IPS DF 4.7 (cell line): ENCODE measurements around the gene VPS8.

Experiments
- DNase-seq: peaks from one replicate; pipeline ENCODE4 v3.0.0-alpha.2; 2013; ENCODE audit warnings: low spot score; ENCODE audit errors: extremely low read depth

Gene VPS8

DNA sequence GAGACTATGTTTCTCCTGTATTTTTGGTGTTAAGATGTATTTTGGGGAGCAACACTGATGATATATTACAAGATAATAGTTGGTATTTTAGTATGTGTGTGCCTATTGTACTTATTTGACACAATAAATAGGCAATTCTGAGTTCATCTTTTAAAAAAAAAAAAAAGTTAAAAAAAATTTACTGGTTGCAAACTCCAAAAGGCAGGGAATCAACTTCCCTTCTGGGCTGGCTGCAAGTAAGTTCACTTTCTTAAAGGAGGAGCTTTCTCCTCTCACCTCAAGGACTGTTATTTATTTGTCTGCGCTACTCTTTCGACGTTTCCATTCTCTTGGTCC, 335 bp upstream of the VPS8 start:
- DNase-seq: no peak

DNA sequence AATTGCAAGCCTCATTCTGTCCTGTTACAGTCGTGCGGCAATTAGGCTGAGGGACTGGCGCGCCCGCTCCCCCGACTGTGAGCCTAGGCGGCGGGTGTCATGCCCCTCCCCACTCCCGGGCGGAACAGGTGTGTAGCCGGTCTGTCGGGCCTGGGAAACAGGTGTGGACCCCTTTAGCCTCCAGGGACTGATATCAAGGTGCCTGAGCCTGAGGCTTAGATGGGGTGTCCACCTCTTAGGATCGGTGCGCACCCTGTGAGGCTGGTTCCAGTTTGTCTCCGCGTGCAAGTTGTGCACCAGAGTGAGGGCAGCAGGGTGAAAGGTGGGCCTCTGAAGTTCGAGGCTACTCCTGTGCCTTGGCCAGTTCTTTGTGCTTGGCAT, 686 bp downstream of the VPS8 start:
- no peak for DNase-seq

DNA sequence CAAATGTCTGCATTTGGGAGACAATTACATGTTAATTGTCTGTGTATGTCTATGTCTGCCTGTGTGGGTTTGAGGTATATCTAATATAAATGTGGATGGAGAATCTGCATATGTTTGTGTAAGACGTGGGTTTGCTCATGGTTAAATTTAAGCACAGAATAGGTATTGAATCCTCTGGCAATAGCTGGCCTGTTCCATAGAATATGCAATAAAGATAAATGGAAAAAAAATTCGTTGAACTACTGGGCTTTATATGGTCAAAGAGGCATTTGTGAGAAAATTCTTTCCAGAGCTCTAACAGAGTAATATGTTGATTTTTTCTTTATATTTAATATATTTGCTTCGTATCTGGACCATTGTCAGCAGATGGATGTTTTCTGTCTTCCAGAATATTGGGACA, 1.4 kb downstream of the VPS8 start:
- DNase-seq: no peak

DNA sequence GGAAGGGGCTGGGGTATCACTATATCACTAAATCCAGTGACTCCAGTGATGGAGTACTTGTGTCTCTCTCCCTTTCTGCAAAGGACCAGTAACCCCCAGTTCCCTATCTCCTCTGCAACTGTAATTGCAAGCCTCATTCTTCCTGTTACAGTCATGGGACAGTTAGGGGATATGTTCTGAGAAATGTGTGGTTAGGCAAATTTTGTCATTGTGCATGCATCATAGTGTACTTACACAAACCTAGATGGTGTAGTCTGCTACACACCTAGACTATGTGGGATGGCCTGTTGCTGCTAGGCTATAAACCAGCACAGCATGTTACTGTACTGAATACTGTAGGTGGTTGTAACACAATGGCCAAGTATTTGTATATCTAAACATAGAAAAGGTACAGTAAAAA, 2.2 kb downstream of the VPS8 start:
- DNase-seq: no peak

DNA sequence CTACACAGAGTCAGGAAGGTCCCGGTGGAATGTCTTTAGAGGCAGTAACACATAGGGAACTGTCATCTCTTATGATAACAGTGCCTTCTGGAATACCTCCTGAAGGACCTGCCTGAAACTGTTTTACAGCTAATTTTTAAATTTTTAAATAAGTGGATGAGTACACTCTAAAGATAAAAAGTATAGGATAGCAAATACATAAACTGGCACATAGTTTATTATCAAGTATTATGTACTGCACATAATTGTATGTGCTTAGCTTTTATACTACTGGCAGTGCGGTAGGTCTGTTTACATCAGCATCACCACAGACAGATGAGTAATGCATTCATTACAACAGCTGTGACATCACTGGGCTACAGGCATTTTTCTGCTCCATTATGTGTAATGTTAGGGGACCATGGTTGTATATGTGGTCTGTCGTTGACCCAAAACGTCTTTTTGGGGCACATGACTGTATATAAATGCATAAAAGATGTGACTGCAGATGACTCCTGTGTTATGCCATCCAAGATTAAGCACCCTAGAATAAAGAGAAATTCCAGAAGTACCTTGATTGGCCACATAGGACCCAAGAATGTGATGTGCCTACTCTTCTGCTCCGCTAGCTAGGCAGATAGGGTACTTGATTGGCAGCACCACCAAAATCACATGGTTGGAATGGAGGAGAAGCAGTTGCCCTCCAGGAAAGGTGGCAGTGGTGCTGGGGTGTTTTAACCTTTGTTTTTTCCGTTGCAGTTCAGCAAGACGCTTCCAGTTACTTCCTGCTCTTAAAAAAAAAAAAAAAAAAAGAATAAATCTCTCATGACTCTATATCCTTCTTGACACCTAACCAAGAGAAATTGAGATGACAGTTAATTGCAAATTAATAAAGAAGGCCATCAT, 3.3 kb downstream of the VPS8 start:
- DNase-seq: no peak

DNA sequence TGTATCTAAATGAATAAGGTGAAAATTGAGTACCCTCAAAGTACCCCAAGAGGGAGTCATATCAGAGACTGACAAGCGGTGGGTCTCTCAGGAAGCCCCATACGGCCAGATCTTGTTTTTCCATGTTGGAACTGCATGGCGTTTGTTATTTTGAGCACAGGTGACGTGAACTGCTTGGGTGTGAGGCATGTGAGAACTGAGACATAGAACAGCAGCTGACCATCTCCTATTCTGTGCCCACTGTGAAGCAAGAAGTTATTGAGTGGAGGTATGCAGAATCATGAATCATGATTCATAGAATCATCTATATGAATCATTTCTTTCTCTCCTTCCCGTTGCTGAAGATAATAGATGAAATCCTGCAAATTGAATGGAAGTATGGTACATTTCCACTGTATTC, 4.6 kb downstream of the VPS8 start:
- DNase-seq: no peak

DNA sequence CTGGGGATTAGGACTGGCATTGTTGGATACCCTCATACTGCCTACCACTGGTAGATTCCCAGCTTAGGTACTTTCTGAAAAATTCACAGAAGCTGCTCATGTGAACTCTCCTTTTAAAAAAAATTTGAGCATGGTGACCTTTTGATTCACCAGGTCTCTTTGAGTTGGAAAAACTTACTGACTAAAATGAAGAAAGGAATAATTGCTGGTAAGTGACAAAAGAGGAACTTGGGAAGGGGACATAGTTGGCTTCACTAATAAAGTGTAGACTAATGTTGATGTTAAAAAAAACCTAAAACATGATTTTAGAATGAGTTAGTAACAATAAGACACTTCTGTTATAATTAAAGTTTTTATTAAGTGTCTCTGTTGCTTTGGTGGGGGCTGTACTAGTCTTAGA, 8.6 kb downstream of the VPS8 start:
- DNase-seq: no peak

DNA sequence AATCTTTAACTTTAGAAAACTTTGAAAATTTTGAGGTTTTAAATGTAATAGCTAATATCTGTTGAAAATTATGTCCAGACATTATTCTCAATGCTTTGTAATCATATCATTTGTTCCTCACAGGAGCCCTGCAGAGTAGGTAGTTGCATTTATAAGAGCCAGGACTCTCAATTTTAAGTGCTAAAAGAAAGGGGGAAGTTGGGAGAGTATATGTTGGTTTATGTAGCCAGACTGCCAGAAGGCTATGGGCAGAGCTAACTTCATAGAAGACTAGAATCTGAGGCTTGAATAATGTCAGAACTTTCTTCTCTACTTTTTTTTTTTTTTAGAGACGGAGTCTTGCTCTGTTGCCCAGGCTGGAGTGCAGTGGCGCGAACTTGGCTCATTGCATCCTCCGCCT, 9.1 kb downstream of the VPS8 start:
- no peak for DNase-seq

DNA sequence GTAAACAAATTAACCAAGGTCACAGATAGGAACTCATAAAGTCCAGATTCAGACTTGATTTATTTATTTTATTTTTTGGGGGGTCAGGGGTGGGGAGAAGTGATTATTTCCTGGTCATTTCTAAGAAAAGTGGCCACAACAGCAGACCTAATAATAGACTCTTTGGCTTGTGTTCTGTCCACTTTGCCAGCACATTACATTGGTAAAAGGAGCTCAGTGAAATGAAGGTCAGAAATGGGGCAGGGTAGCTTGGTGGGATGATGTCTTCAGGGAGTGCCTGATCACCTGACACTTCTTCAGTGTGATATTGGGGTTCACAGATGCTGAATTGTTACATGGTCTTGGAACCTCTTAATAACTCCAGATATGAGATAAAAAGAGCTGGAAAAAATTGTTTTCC, 10.1 kb downstream of the VPS8 start:
- no peak for DNase-seq

DNA sequence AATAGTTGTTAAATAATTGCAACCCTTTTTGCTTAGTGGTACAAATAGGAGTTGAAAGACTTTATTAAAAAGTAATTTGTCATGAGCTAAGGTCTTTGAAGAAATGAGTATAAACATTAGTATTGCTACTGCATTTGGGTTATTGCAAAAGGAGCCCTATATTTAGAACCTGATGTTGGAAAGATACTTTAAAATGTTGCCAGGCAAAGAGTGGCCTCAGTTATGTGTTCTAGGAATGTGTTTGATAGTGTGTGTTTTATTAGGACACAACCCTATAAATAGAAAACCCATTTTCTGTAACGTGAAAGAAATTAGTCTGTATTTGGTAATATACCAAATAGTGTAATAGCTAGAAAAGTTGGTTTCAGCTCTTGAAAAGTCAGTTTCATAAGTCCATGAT, 10.7 kb downstream of the VPS8 start:
- no peak for DNase-seq

DNA sequence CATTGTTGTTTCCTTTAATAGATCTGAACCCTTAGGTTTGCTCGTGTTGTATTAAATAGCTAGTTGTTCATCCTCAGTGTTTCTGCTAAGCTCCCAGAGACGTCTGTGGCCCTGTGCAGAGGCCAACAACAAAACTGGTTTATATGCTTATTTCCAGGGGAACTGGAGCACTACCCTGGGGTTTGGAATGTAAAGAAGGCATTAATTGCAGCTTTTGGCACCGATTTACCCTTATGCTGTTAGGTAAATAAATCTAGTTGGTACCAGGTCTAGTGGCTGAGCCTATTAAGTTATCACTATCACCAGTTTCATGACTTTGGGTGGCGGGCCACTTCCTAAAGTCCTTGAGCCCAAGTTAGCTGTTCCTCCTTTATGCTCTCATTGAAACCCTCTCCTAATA, 12.0 kb downstream of the VPS8 start:
- DNase-seq: no peak

DNA sequence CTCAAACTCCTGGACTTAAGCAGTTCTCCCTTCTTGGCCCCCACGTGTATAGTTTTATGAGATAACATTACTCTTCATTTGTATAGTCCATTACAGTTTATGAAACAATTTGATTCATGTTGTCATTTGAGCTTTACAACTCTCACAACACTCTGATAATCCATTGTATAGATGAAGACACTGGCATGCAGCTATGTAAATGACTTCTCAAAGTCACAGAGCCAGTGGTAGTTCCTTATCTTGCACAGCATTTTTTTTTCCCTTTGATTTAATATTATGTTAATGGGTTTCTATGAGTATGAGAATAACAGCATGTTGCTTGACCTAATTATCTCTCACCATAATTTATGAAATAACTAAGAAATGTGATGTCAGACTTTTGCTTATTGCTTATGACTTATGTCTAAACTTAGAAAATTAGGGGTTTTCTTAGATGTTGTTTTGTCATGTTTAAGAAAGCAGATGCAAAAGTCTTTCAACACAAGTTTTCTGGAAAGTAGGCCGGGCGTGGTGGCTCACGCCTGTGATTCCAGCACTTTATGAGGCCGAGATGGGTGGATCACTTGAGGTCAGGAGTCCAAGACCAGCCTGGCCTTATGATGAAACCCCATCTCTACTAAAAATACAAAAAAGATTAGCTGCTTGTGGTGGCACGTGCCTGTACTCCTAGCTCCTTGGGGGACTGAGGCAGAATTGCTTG, 13.3 kb downstream of the VPS8 start:
- DNase-seq: no peak

DNA sequence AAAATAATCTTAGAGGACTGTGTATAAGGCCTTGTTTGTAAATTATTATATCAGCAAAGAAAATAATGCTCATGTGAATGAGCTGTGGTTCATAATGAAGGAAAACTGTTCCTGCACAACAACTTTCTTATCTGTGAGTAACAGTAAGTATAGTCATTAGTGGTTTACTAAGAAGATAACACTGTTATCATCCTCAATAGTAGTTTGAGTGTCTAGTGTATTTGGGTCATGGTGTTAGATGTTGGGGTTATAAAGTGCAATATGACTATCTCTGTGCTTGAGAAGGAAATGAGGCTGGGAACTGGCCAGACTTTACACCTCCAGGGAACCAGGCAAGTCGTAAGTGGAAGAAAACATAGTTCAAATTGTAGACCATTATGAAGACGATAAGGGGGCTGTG, 15.6 kb downstream of the VPS8 start:
- no peak for DNase-seq

DNA sequence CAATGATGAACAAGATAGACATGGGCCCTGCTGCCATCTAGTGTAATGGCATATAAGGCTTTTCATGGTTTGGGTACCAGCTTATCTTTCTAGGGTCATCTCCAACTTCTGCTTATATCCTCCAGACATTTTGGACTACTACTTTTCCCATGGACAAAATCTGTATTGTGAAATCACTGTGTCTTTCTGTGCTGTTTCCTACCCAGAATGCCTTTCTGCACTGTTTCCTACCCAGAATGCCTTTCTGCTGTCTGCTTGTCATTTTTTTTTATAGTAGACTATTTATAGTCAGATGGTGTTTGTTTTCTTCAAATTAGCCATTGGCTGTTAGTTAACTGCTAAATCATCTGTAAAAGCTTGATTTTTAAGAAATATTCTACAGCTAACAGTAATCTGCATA, 20.1 kb downstream of the VPS8 start:
- no peak for DNase-seq

DNA sequence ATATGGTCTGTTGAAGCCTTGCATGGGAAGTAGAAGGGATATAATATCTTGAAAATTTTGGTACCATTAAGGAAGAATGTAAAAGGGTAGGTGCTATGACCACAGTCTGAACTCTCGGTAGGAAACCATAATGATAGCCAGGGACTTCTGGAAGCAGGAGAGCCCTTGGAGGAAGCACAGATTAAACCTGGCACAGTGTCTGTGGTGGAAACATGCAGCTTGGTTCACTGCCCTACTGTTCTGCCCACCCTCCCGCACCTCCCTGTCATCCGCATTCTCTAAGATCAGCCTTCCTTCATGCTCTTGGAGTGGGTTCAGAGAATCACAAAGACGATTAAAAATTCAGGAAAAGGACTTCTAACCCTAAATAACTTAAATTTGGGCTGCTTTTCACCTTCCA, 20.9 kb downstream of the VPS8 start:
- DNase-seq: no peak

DNA sequence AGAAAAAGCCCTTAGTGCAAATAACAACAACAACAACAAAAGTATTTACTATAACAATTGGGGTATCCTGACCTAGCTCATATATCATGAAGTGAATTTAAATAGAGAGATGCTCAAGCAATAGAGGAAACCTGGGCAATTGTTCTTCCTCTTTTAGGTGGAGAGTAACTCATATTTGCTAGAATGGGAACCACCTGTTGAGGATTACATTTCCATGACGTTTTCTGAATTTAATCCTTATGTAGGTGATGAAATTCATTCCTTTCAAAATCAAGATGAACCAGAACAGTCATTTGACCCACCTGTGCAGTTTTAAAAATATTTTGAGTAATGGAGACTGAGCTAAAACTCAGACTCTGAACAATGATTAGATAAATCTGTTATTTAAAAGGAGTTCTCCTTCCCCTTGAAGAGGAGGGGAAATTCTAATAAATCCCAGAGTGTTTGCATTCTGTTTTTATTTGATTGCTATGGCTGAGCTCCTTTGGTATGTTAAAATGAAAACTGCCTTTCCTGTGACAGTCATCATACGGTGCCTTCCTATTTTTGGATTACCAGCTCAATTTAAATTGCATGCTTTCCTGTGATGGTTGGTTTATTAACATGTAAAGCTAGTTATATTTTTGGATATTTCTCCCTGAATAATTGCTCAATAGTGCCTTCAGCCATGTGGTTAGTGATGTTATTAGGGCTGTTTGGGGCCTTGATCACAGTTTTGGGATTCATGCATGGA, 24.3 kb downstream of the VPS8 start:
- DNase-seq: no peak

DNA sequence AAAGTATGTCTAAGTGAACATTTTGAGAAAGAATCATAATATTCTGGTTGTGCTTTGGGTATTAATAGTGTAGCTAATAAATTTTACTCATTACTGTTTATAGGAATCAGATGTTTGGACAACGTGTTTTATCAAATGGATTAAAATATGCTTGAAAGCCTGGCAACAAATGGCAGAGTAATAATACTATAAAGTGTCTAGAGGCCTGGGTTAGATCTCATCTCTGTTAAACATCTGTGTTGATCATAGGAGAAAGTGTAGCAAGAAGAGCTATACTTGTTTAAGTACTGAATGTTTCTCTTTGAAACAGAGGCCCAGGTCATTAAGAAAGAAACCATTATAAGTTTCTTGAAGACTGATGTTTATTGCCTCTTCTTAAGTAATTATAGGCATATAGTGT, 30.5 kb downstream of the VPS8 start:
- no peak for DNase-seq

DNA sequence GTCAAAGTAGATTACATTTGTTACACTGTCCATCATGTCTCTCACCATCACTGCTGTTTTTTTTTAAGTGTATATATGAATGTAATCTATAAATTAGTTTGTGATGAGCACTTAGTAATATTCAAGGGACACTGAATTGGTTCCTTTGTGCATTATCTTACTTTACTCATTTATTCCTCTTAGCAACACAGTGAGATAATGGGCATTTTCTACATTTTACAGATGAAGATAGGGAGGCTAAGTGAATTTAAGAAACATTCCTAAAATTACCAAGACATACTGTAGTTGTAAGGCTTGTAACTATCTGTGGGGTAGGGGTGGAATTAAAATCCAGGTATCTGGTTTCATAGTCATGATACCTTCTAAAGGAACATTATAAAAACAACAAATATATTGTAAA, 33.9 kb downstream of the VPS8 start:
- DNase-seq: no peak

DNA sequence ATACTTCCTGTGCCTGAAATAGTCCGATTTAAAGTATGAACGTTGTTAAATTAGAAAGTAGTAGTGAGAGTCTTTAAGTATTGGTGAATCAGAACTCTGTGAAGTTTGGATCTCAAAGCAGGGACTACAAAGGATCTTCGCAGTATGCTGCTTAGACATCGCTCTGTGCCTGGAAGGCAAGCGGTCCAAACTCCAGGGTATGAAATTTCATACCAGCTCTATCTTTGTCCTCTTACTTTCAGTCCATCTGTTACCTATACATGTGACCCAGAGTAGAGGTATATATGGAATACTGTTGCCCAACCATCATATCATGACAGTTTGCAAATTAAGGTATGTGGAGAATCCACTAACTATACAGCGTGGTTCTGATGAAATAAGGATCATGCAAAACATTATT, 34.5 kb downstream of the VPS8 start:
- DNase-seq: no peak

DNA sequence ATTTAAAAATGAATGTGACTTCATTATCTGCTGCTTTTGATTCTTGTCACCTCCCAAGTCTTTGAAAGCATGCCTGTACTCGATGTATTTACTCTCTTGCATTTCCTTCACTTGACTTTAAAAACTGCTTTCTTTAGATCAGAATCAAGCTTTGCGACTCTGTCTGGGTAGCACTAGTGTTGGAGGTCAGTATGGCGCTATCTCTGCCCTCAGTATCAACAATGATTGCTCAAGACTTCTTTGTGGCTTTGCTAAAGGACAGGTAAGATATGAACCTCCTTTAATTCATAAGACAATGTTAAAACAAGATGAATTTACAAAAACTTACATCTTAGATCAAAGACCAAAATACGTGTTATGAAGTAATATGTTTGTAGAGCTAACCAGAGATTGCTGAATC, 37.0 kb downstream of the VPS8 start:
- no peak for DNase-seq

DNA sequence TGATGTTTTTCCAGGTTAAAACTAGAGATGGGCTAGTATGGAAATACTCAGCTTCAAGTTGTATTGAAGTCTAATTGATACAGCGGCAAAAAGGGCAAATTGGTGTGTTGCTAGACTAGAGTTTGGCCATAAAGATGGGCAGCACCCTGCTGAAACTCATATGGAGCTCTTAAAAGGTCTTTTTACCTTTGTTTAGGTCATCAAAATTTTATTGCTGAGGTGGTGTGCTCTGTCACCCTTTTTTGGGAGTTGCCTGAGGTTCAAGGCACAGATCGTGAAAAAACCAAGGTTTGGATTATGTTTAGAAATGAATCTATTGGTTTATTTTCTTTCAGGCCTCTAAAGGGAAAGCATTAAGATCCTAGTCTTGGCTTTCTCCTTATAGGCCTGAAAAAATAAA, 38.2 kb downstream of the VPS8 start:
- no peak for DNase-seq

DNA sequence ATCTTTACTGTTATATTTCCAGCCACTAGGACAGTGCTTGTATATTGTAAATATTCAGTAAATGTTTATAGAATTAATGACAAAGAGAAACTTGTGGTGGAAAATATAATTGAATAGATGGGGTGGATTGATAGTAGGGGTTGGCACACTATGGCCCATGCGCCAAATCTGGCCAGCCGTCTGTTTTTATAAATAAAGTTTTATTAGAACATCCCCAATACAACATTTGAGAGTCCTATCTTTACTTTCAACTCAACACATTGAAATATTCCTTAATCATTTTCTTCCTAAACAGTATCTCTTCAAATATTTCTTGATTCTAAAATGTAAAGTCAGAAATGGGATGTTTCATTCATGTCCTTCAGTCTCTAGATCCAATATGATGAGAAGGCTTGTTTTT, 45.1 kb downstream of the VPS8 start:
- DNase-seq: no peak

DNA sequence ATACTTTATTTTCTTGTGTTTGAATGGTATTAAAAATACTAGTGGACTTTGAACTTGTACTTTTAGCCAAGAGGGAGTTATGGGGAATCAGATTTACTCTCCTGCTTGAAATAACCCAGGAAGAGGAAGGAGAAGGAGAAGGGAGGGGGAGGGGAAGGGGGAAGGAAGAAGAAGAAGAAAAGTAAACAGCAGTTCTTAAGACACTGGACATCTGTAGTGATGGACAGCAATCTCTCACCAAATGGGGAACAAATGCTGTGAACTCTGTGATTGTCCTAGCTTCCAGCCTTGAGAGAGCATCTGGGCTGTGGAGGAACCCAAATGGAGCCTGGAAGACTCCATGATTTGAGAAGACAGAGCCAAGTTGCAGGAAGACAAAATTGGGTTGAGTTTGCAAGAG, 52.0 kb downstream of the VPS8 start:
- no peak for DNase-seq
